ENCODE data around the gene HIBCH. TPM values are rescaled to one million over a fixed set of nuclear protein-coding genes. Genes with fewer than 3 reads are reported as not detected.

Gene HIBCH
- total RNA-seq, 2 donors from 2014 or later, result 51.4 to 66.1 TPM

- DNase-seq (no peak), ATAC-seq (no peak)
- intact Hi-C loops (cut with DNase I, micrococcal nuclease), result no loop called here
Observed at GRCh38 chr2:190213441-190214335, 105.9 kb downstream of the HIBCH start.

GRCh38 chr2:190210471-190210870 is 109.2 kb downstream of the HIBCH start:
- DNase-seq, result no peak
- ATAC-seq, result peak; percentile 11
- intact Hi-C loops (cut with DNase I, micrococcal nuclease), result no loop called here

- ATAC-seq (peak; percentile 87), DNase-seq (no peak)
- intact Hi-C loops (cut with DNase I, micrococcal nuclease), result no loop called here
Observed at GRCh38 chr2:190209559-190209958, 110.1 kb downstream of the HIBCH start.

- DNase-seq, result no peak
- ATAC-seq, result no peak
Observed at GRCh38 chr2:190207930-190208329, 111.7 kb downstream of the HIBCH start.

GRCh38 chr2:190205657-190206056 is 114.0 kb downstream of the HIBCH start:
- DNase-seq, result no peak
- intact Hi-C loops (cut with DNase I, micrococcal nuclease), result no loop called here
- no peak for ATAC-seq

More at GRCh38 chr2:190207930-190208329, 111.7 kb downstream of the HIBCH start:
- intact Hi-C loops (cut with DNase I, micrococcal nuclease), result no loop called here

GRCh38 chr2:190202604-190203003 is 117.0 kb downstream of the HIBCH start:
- ATAC-seq (peak; percentile 37), DNase-seq (no peak)
- intact Hi-C loops (cut with DNase I, micrococcal nuclease), result no loop called here

- intact Hi-C loops (cut with DNase I, micrococcal nuclease), result no loop called here
Observed at GRCh38 chr2:190202018-190202417, 117.6 kb downstream of the HIBCH start.

GRCh38 chr2:190200603-190201002 is 119.0 kb downstream of the HIBCH start:
- intact Hi-C loops (cut with DNase I, micrococcal nuclease), result no loop called here
- peak; percentile 34 for ATAC-seq
- DNase-seq, result no peak

More at GRCh38 chr2:190202018-190202417, 117.6 kb downstream of the HIBCH start:
- DNase-seq (no peak), ATAC-seq (peak; percentile 90)

- intact Hi-C loops (cut with DNase I, micrococcal nuclease), result no loop called here
- ATAC-seq (no peak), DNase-seq (no peak)
Observed at GRCh38 chr2:190199530-190199929, 120.1 kb downstream of the HIBCH start.

- intact Hi-C loops (cut with DNase I, micrococcal nuclease), result no loop called here
- ATAC-seq, result no peak
- DNase-seq, result no peak
Observed at GRCh38 chr2:190199109-190199508, 120.5 kb downstream of the HIBCH start.

- no peak for DNase-seq
- no peak for ATAC-seq
- intact Hi-C loops (cut with DNase I, micrococcal nuclease), result no loop called here
Observed at GRCh38 chr2:190197143-190197720, 122.4 kb downstream of the HIBCH start.

GRCh38 chr2:190190507-190191162 is 129.0 kb downstream of the HIBCH start:
- ATAC-seq (no peak), DNase-seq (no peak)
- intact Hi-C loops (cut with DNase I, micrococcal nuclease), result no loop called here

GRCh38 chr2:190188289-190188688 is 131.3 kb downstream of the HIBCH start:
- intact Hi-C loops (cut with DNase I, micrococcal nuclease), result no loop called here
- ATAC-seq (no peak), DNase-seq (no peak)

- no peak for DNase-seq
- ATAC-seq, result no peak
- intact Hi-C loops (cut with DNase I, micrococcal nuclease), result no loop called here
Observed at GRCh38 chr2:190186238-190186637, 133.4 kb downstream of the HIBCH start.

GRCh38 chr2:190185380-190185779 is 134.2 kb downstream of the HIBCH start:
- DNase-seq, result peak in 1 of 2 donors; percentile 44
- intact Hi-C loops (cut with DNase I, micrococcal nuclease), result no loop called here
- ATAC-seq, result peak; percentile 65

- intact Hi-C loops (cut with DNase I, micrococcal nuclease), result no loop called here
- ATAC-seq, result no peak
- no peak for DNase-seq
Observed at GRCh38 chr2:190184460-190184859, 135.2 kb downstream of the HIBCH start.

- intact Hi-C loops (cut with DNase I, micrococcal nuclease), result no loop called here
- ATAC-seq, result no peak
- no peak for DNase-seq
Observed at GRCh38 chr2:190183539-190183938, 136.1 kb downstream of the HIBCH start.

- DNase-seq (no peak), ATAC-seq (no peak)
- intact Hi-C loops (cut with DNase I, micrococcal nuclease), result no loop called here
Observed at GRCh38 chr2:190182071-190182524, 137.5 kb downstream of the HIBCH start.

GRCh38 chr2:190181123-190181669 is 138.4 kb downstream of the HIBCH start:
- intact Hi-C loops (cut with DNase I, micrococcal nuclease), result no loop called here
- ATAC-seq, result no peak
- no peak for DNase-seq

Measured in left colon (tissue), 2 donors.